Kidney (tissue), 14 donors: ENCODE results near the gene ECE1. TPM values are rescaled to one million over a fixed set of nuclear protein-coding genes. Genes with fewer than 3 reads are reported as not detected.

Source experiments
- DNase-seq, 5 donors: peaks; one replicate each; pipeline ENCODE4 v3.0.0-alpha.2; 2013 to 2020
- FAIRE-seq: peaks from 2 replicates; lab custom pipeline; 2012; peaks lifted over from hg19 to GRCh38; lab: Jason Lieb, UNC
- H3K27ac ChIP-seq, 2 donors: one replicate each; pipeline ENCODE4 v1.7.0; 2013; ENCODE audit warnings: low read depth in 2 of 2, low read length in 2 of 2, inconsistent platforms in 1 of 2
- H3K27me3 ChIP-seq: one replicate; pipeline ENCODE4 v1.7.1; 2013; ENCODE audit warnings: low read length, inconsistent platforms; ENCODE audit not compliant: control insufficient read depth, insufficient read depth
- H3K36me3 ChIP-seq, 3 donors: one replicate each; pipeline versions ENCODE4 v1.7.0 to v1.7.1; 2013; ENCODE audit warnings: low read length in 3 of 3, control low read depth in 1 of 3, inconsistent platforms in 1 of 3; ENCODE audit not compliant: insufficient read depth in 3 of 3, control insufficient read depth in 2 of 3
- H3K4me1 ChIP-seq, 3 donors: one replicate each; pipeline versions ENCODE4 v1.7.0 to v1.7.1; 2013; ENCODE audit warnings: low read length in 3 of 3, inconsistent platforms in 1 of 3, low read depth in 1 of 3; ENCODE audit not compliant: control insufficient read depth in 2 of 3, insufficient read depth in 2 of 3
- H3K4me3 ChIP-seq, 3 donors: one replicate each; pipeline versions ENCODE4 v1.7.0 to v1.8.1; 2013; ENCODE audit warnings: low read length in 3 of 3, control low read depth in 1 of 3, inconsistent platforms in 1 of 3
- H3K9ac ChIP-seq, 3 donors: one replicate each; pipeline versions ENCODE4 v1.7.0 to v1.7.1; 2013; ENCODE audit warnings: low read length in 3 of 3, control low read depth in 1 of 3, inconsistent platforms in 1 of 3
- H3K9me3 ChIP-seq, 3 donors: one replicate each; pipeline versions ENCODE4 v1.7.0 to v1.7.1; 2013; ENCODE audit warnings: low read length in 3 of 3, control low read depth in 1 of 3, inconsistent platforms in 1 of 3; ENCODE audit not compliant: control insufficient read depth in 2 of 3, insufficient read depth in 1 of 3
- intact Hi-C: fragments of 100-400 bp; cut with DNase I; formaldehyde crosslinking; loops from one replicate; pipeline ENCODE4 v1.11.1; 2022
- polyA plus RNA-seq: library from polyadenylated mRNA; stranded (reverse); fragments of 350-450 nt; fragmentation: Illumina TruSeq; extraction: RNeasy Lipid Tissue Mini Kit (QIAGEN cat#74804); gene quantifications from one replicate; pipeline ENCODE4 v1.2.3, GENCODE V29; 2014; ENCODE audit warnings: low read depth, low replicate concordance; ENCODE audit not compliant: insufficient read depth
- total RNA-seq: library from RNA; stranded (reverse); fragmentation: NEBNext Ultra II Directional; extraction: Animal tissue kit (Norgen Biotek cat#: 25700); gene quantifications from one replicate; pipeline ENCODE4 v1.2.1, GENCODE V29; 2021
- TF ChIP-seq, protein P1 (sequence below): IDR thresholded peaks from 3 replicates; pipeline ENCODE4 v1.5.1; 2012; ENCODE audit warnings: mild to moderate bottlenecking, moderate library complexity, borderline replicate concordance; ENCODE audit not compliant: insufficient read depth; ENCODE audit errors: extremely low read depth
- donor health status: control.
- donor health status: control.
- donor health status: control.
- donor health status: control.
- donor health status: control.
- donor health status: DM: yes; HTN: yes; CAD: no.
- donor health status: Normal renal cell carcinoma (clear cell type).

The ECE1 gene
- total and polyA plus RNA-seq, 2 donors from 2014 or later, result 30.8 to 128 TPM

DNA sequence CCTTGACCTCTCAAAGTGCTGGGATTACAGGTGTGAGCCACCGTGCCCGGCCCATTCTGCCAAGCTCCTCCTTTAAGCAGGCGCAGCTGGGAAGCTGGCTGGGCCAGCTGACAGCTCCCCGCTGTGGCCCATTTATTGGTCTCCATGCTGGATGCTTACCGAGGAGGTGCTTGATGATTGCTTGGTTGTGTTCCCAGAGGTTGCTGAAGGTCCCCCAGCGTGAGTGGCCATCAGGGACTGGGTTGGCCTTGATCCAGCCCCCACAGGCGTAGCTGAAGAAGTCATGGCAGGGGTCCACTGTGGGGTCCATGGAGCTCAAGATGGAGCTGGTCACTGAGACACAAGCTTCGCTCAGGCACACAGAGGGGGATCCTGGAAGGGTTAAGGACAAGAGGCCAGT is 17.7 kb downstream of the ECE1 start:
- FAIRE-seq, result no peak
- Histone ChIP-seq H3K36me3 (peaks cover 0 to 11% (median 3%) of the 10 kb centered on the region in 3 donors), H3K9me3 (no peaks in the 10 kb centered on the region), H3K4me3 (no peak overlapping the region), H3K9ac (no peak overlapping the region), H3K27ac (no peak overlapping the region), H3K27me3 (no peaks in the 10 kb centered on the region), H3K4me1 (peaks cover 0 to 25% (median 24%) of the 10 kb centered on the region in 3 donors)
- TF ChIP-seq, protein P1, sequence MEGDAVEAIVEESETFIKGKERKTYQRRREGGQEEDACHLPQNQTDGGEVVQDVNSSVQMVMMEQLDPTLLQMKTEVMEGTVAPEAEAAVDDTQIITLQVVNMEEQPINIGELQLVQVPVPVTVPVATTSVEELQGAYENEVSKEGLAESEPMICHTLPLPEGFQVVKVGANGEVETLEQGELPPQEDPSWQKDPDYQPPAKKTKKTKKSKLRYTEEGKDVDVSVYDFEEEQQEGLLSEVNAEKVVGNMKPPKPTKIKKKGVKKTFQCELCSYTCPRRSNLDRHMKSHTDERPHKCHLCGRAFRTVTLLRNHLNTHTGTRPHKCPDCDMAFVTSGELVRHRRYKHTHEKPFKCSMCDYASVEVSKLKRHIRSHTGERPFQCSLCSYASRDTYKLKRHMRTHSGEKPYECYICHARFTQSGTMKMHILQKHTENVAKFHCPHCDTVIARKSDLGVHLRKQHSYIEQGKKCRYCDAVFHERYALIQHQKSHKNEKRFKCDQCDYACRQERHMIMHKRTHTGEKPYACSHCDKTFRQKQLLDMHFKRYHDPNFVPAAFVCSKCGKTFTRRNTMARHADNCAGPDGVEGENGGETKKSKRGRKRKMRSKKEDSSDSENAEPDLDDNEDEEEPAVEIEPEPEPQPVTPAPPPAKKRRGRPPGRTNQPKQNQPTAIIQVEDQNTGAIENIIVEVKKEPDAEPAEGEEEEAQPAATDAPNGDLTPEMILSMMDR, result no peak
- no peak for DNase-seq
- intact Hi-C loops, result no loop called here

DNA sequence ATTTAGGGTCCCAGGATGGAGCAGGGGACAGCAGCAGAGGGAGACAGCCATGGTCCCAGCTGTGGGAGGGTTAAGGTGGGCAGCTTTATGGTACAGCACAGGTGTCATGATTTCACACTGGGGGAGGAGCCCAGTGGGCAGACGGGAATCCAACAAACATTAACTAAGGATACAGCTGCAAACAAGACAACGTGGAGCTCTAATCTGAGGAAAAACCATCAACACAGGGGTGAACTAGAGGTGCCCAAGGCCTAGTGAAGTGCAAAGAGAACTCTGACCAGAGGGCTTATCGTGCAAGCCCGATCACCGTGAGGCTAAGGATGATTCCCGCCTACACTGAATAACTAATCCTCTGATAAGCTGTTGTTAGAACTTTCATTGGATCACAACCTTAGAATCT is 18.7 kb downstream of the ECE1 start:
- Histone ChIP-seq H3K27ac (no peak overlapping the region), H3K4me1 (peaks cover 0 to 24% (median 23%) of the 10 kb centered on the region in 3 donors), H3K9me3 (no peaks in the 10 kb centered on the region), H3K4me3 (no peak overlapping the region), H3K36me3 (peaks cover 0 to 13% (median 3%) of the 10 kb centered on the region in 3 donors), H3K27me3 (no peaks in the 10 kb centered on the region), H3K9ac (no peak overlapping the region)
- FAIRE-seq, result no peak
- peak in 1 of 5 donors; percentile 36 for DNase-seq
- intact Hi-C loops, result no loop called here
- TF ChIP-seq, protein P1, result no peak

DNA sequence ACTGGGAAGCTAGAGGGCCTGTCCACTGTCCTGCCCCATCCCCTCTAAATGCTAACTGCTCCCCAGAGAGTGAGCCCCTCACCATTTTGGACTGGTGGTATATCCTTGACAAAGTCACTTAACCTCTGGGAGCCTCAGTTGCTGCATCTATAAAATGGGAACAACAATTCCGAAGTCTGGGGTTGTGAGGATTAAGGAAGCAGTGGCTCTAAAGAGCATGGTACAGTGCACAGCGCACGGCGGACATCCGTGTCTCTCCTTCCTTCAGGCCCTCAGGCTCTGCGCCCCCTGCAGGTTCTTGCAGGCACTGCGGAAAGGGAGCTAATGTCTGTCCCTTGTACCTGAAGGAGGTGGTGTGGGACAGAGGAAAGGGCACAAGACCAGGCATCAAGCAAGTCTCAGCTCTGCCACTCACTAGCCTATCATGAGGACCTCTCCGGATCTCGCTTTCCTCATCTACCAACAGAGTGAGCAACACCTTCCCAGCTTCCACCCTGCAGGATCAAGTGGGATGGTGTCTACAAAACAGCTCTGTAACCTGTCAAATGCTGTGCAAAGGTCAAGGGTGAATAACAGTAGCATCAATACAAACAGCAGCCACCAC is 20.1 kb downstream of the ECE1 start:
- Histone ChIP-seq H3K9me3 (no peaks in the 10 kb centered on the region), H3K4me3 (no peak overlapping the region), H3K36me3 (peaks cover 0 to 13% (median 3%) of the 10 kb centered on the region in 3 donors), H3K27ac (no peak overlapping the region), H3K4me1 (peaks cover 0 to 24% (median 23%) of the 10 kb centered on the region in 3 donors), H3K27me3 (no peaks in the 10 kb centered on the region), H3K9ac (no peak overlapping the region)
- FAIRE-seq (no peak), DNase-seq (peak in 3 of 5 donors; percentile 67 to 73 (median 67))
- intact Hi-C loops, result no loop called here
- TF ChIP-seq, protein P1, result peak; percentile 83
